Effector memory CD4-positive, alpha-beta T cell (primary cell): ENCODE measurements around the gene SIGMAR1.

Experiments
- DNase-seq, 3 donors: peaks; one replicate each; pipeline ENCODE4 v3.0.0-alpha.2; 2020
- H3K27ac ChIP-seq: 2 replicates; pipeline ENCODE4 v1.7.0; 2013; ENCODE audit warnings: mild to moderate bottlenecking, low read length, moderate library complexity; ENCODE audit not compliant: insufficient read depth, poor library complexity, severe bottlenecking
- H3K27me3 ChIP-seq: replicated peaks from 2 replicates; pipeline ENCODE4 v1.7.0; 2013; ENCODE audit warnings: mild to moderate bottlenecking, low read length; ENCODE audit not compliant: insufficient read depth, control insufficient read depth, poor library complexity, severe bottlenecking
- H3K36me3 ChIP-seq: 2 replicates; pipeline ENCODE4 v1.7.0; 2013; ENCODE audit warnings: mild to moderate bottlenecking, low read length, moderate library complexity; ENCODE audit not compliant: control insufficient read depth, insufficient read depth
- H3K4me1 ChIP-seq: 2 replicates; pipeline ENCODE4 v1.7.0; 2013; ENCODE audit warnings: low read length, mild to moderate bottlenecking; ENCODE audit not compliant: control insufficient read depth, insufficient read depth, poor library complexity, severe bottlenecking
- H3K4me3 ChIP-seq: 2 replicates; pipeline ENCODE4 v1.7.0; 2013; ENCODE audit warnings: low read length, low read depth, mild to moderate bottlenecking; ENCODE audit not compliant: insufficient read depth, poor library complexity, severe bottlenecking
- H3K9me3 ChIP-seq: 2 replicates; pipeline ENCODE4 v1.7.0; 2013; ENCODE audit warnings: mild to moderate bottlenecking, low read length, moderate library complexity; ENCODE audit not compliant: control insufficient read depth

The SIGMAR1 gene

GRCh38 chr9:34655394-34655793 lies 17.8 kb upstream of the SIGMAR1 start:
- no peaks in the 10 kb centered on the region for H3K27me3 ChIP-seq
- peaks cover 18% of the 10 kb centered on the region for H3K36me3 ChIP-seq
- no peak overlapping the region for H3K27ac ChIP-seq

DNA sequence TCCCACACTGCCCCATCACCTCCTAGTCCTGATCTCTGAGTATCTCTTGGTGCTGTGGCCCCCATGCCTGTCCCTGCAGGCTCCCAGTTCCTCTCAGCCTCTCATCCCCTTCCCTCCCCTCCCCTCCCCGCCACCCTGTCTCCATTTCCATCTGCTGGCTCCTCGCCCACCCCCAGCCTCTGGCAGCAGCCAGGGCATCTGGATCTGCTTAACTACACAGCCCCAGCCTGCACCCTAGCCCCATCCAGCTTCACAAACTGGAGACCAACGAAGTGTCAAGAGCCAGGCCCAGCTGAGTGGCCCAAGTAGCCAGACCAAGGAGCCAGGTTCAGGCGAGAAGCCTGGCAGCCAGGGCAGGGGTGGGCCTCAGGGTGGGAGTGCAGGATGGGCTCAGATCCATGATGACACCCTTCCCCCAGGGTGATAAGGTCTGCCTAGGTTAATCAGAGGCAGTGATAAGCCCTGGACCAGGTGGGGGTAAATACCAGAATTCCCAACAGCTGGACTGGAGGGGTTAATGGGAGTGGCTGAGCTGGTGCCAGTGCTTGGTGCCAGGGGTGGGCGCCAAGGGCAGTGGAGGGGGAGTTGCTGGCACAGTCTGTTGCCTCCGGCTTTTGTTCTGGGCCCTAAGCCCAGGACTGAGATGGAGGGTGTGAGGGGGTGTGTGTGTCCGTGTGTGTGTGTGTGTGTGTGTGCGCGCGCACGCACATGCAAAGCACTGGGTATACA lies 16.9 kb upstream of the SIGMAR1 start:
- DNase-seq, result no peak
- Histone ChIP-seq H3K27ac (no peak overlapping the region), H3K36me3 (peaks cover 18% of the 10 kb centered on the region), H3K4me3 (no peak overlapping the region), H3K9me3 (no peaks in the 10 kb centered on the region), H3K27me3 (no peaks in the 10 kb centered on the region), H3K4me1 (peaks cover 11% of the 10 kb centered on the region)

More at GRCh38 chr9:34655394-34655793, 17.8 kb upstream of the SIGMAR1 start:
- no peak overlapping the region for H3K4me3 ChIP-seq
- no peaks in the 10 kb centered on the region for H3K9me3 ChIP-seq
- DNase-seq, result no peak
- peaks cover 11% of the 10 kb centered on the region for H3K4me1 ChIP-seq

DNA sequence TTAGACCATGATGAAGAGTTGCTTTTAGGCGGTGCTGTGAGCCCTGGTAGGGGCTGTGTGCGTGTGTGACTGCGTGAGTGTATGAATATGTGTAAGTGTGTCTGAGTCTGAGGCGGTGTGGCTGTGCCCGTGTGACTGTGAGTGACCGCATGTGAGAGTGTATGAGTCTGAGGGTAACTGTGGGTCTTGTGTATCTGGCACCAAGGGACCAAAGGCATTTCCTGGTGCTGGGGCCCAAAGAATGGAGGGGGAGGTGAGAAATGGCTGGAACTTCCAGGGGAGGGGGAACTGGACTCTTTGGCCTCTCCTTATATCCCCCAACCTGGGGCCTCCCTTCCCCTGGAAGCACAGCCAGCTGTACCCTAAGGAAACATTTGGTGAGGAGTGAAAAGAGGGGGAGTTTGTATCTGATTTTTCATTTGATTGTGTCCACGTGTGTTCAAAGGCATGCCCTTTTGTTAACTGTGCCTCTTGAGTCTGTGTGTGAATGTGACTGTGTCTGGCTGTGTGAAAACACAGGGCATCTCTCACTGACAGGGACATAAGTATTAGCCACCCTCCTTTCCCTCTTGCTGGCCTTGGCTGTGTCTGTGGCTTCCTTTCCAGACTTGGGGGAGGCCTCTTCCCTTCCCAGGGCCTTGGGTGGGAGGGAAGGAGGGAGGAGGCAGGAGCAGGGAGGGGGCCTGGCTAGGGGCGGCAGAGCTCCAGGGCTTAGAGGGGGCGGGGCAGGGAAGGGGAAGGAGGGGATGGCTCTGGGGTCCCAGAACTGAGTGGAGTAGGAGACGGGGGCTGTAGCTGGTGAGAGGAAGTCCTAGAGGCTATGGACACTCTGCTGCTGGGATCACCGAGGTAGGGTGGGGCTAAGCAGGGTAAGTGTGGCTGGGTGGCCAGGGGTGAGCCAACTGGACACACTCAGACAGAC lies 15.8 kb upstream of the SIGMAR1 start:
- Histone ChIP-seq H3K4me1 (peaks cover 16% of the 10 kb centered on the region), H3K27me3 (no peaks in the 10 kb centered on the region), H3K4me3 (no peak overlapping the region), H3K9me3 (no peaks in the 10 kb centered on the region), H3K27ac (no peak overlapping the region), H3K36me3 (peaks cover 29% of the 10 kb centered on the region)
- no peak for DNase-seq

DNA sequence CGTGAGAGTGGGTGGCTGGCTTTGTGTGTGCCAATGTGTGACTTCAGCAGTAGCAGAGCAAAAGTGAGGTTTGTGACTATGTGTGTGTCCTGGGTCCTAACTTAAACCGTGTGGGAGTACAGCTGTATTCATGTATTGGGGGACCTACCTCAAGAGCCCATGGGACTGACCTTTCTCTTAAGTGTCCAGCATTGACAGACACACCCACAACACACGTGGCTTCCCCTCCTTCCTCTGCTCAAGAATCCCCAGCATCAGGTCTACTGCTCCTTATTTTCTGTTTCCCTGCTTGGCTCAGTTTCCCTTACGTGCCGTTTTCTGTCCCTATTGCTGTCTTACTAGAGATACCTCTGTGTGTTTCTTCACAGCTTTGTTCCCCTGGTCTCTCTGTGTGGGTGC lies 15.0 kb upstream of the SIGMAR1 start:
- Histone ChIP-seq H3K4me3 (no peak overlapping the region), H3K9me3 (no peaks in the 10 kb centered on the region), H3K27me3 (no peaks in the 10 kb centered on the region), H3K36me3 (peaks cover 29% of the 10 kb centered on the region), H3K27ac (no peak overlapping the region), H3K4me1 (peaks cover 24% of the 10 kb centered on the region)
- DNase-seq, result no peak

- Histone ChIP-seq H3K36me3 (peaks cover 29% of the 10 kb centered on the region), H3K4me3 (no peak within 1 kb of the TSS), H3K27ac (no peak within 1 kb of the TSS), H3K27me3 (no peaks in the 10 kb centered on the region), H3K4me1 (peaks cover 30% of the 10 kb centered on the region), H3K9me3 (no peaks in the 10 kb centered on the region)
- no peak for DNase-seq
Measured at GRCh38 chr9:34651876-34652601, 14.5 kb upstream of the SIGMAR1 start, which contains the start of gene IL11RA. IL11RA (plus strand) TSS chr9:34652185; CDS start chr9:34655218, 3,033 bp downstream.

- Histone ChIP-seq H3K9me3 (no peaks in the 10 kb centered on the region), H3K4me3 (no peak overlapping the region), H3K27me3 (no peaks in the 10 kb centered on the region), H3K27ac (no peak overlapping the region), H3K4me1 (peaks cover 30% of the 10 kb centered on the region), H3K36me3 (peaks cover 29% of the 10 kb centered on the region)
- no peak for DNase-seq
Measured at GRCh38 chr9:34651321-34651720, 13.7 kb upstream of the SIGMAR1 start.

- Histone ChIP-seq H3K36me3 (peaks cover 29% of the 10 kb centered on the region), H3K9me3 (no peaks in the 10 kb centered on the region), H3K27ac (no peak overlapping the region), H3K27me3 (no peaks in the 10 kb centered on the region), H3K4me1 (peaks cover 30% of the 10 kb centered on the region), H3K4me3 (no peak overlapping the region)
- no peak for DNase-seq
Measured at GRCh38 chr9:34650816-34651215, 13.2 kb upstream of the SIGMAR1 start.

DNA sequence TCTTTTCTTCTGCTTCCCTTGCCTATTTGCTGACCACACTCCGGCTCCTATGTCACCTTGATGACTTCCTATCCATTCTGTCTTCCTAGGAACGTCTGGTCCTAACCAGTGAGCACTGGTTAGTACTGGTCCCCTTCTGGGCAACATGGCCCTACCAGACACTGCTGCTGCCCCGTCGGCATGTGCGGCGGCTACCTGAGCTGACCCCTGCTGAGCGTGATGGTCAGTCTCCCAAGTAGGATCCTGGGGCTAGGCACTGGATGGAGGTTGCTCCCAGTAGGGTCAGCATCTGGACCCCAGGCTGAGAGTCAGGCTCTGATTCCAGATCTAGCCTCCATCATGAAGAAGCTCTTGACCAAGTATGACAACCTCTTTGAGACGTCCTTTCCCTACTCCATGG lies 11.1 kb upstream of the SIGMAR1 start:
- H3K4me3 ChIP-seq, result no peak overlapping the region
- H3K4me1 ChIP-seq, result peaks cover 30% of the 10 kb centered on the region
- no peaks in the 10 kb centered on the region for H3K9me3 ChIP-seq
- H3K27ac ChIP-seq, result no peak overlapping the region
- H3K27me3 ChIP-seq, result no peaks in the 10 kb centered on the region
- peaks cover 29% of the 10 kb centered on the region for H3K36me3 ChIP-seq
- no peak for DNase-seq

- Histone ChIP-seq H3K4me1 (peaks cover 25% of the 10 kb centered on the region), H3K27me3 (no peaks in the 10 kb centered on the region), H3K27ac (peak overlapping the region; percentile 79), H3K4me3 (peak overlapping the region; percentile 88), H3K36me3 (peaks cover 29% of the 10 kb centered on the region), H3K9me3 (no peaks in the 10 kb centered on the region)
- no peak for DNase-seq
Measured at GRCh38 chr9:34647651-34648050, 10.1 kb upstream of the SIGMAR1 start.
